Neural cell (in vitro differentiated cells): ENCODE results near the gene HAVCR1. TPM values are rescaled to one million over a fixed set of nuclear protein-coding genes. Genes with fewer than 3 reads are reported as not detected.

ENCODE experiments used
- H2AFZ ChIP-seq: fragments of 200-600, 300-800 bp; sonication (generic), shearing (Covaris generic); 2 replicates; pipeline ENCODE4 v1.6.0; 2014; ENCODE audit warnings: low read depth, mild to moderate bottlenecking, antibody characterized with exemption, low read length, moderate library complexity
- H3F3A ChIP-seq: fragments of 200-600 bp; shearing (Covaris generic); 2 replicates; pipeline ENCODE4 v1.6.1; 2016; ENCODE audit warnings: mild to moderate bottlenecking, moderate library complexity, mixed read lengths, antibody characterized with exemption, low read length; ENCODE audit not compliant: insufficient read depth, poor library complexity, severe bottlenecking
- H3K27ac ChIP-seq: fragments of 200-600, 300-800 bp; sonication (generic), shearing (Covaris generic); 2 replicates; pipeline ENCODE4 v1.5.1; 2014; ENCODE audit warnings: mild to moderate bottlenecking, low read length, moderate library complexity
- H3K27me3 ChIP-seq: fragments of 300-800, 200-600 bp; sonication (generic), shearing (Covaris generic); 2 replicates; pipeline ENCODE4 v1.6.0; 2014; ENCODE audit warnings: mild to moderate bottlenecking, low read depth, low read length, moderate library complexity; ENCODE audit not compliant: insufficient read depth
- H3K36me3 ChIP-seq: fragments of 300-800, 200-600 bp; sonication (generic), shearing (Covaris generic); 2 replicates; pipeline ENCODE4 v1.5.1; 2014; ENCODE audit warnings: mild to moderate bottlenecking, antibody characterized with exemption, low read length, moderate library complexity; ENCODE audit not compliant: insufficient read depth
- H3K4me2 ChIP-seq: fragments of 300-800, 200-600 bp; sonication (generic), shearing (Covaris generic); 2 replicates; pipeline ENCODE4 v1.6.0; 2014; ENCODE audit warnings: mild to moderate bottlenecking, low read length
- H3K4me3 ChIP-seq: fragments of 300-800, 200-600 bp; sonication (generic), shearing (Covaris generic); 2 replicates; pipeline ENCODE4 v1.5.1; 2014; ENCODE audit warnings: mild to moderate bottlenecking, low read length, moderate library complexity
- H3K79me2 ChIP-seq: fragments of 200-600 bp; shearing (Covaris generic); replicated peaks from 2 replicates; pipeline ENCODE4 v1.6.0; 2014; ENCODE audit warnings: mild to moderate bottlenecking, low read length, moderate library complexity; ENCODE audit not compliant: insufficient read depth
- H3K9ac ChIP-seq: fragments of 300-800, 200-600 bp; sonication (generic), shearing (Covaris generic); 2 replicates; pipeline ENCODE4 v1.6.1; 2016; ENCODE audit warnings: mild to moderate bottlenecking, low read length, mixed read lengths
- H3K9me2 ChIP-seq: fragments of 200-600 bp; shearing (Covaris generic); 2 replicates; pipeline ENCODE4 v1.6.1; 2016; ENCODE audit warnings: mild to moderate bottlenecking, low read length, mixed read lengths; ENCODE audit not compliant: insufficient read depth
- H3K9me3 ChIP-seq: fragments of 200-600, 300-800 bp; sonication (generic), shearing (Covaris generic); 2 replicates; pipeline ENCODE4 v1.6.1; 2016; ENCODE audit warnings: mild to moderate bottlenecking, mixed run types, low read length, moderate library complexity, mixed read lengths
- H4K20me1 ChIP-seq: fragments of 200-600 bp; shearing (Covaris generic); 2 replicates; pipeline ENCODE4 v1.6.1; 2016; ENCODE audit warnings: mild to moderate bottlenecking, mixed run types; ENCODE audit not compliant: insufficient read depth
- CTCF ChIP-seq: fragments of 450-650 bp; IDR thresholded peaks from 2 replicates; pipeline ENCODE4 v1.5.1; 2014; ENCODE audit warnings: antibody characterized with exemption, mild to moderate bottlenecking, moderate library complexity; ENCODE audit not compliant: poor library complexity, severe bottlenecking
- EP300 ChIP-seq: fragments of 450-650 bp; conservative IDR thresholded peaks from 2 replicates; pipeline ENCODE4 v1.6.1; 2014; ENCODE audit warnings: antibody characterized with exemption, mild to moderate bottlenecking, moderate library complexity; ENCODE audit not compliant: poor library complexity, severe bottlenecking
- EZH2 ChIP-seq: fragments of 200-600, 300-800 bp; shearing (Covaris generic), sonication (generic); IDR thresholded peaks from 2 replicates; pipeline ENCODE4 v1.6.1; 2014; ENCODE audit warnings: antibody characterized with exemption, low read length, borderline replicate concordance, mild to moderate bottlenecking; ENCODE audit not compliant: insufficient read depth, poor library complexity, severe bottlenecking
- MXI1 ChIP-seq: fragments of 450-650 bp; conservative IDR thresholded peaks from 2 replicates; pipeline ENCODE4 v1.6.1; 2014; ENCODE audit warnings: antibody characterized with exemption, mild to moderate bottlenecking; ENCODE audit not compliant: poor library complexity, severe bottlenecking
- POLR2AphosphoS5 ChIP-seq: IDR thresholded peaks from 2 replicates; pipeline ENCODE4 v1.6.1; 2012
- RAD21 ChIP-seq: fragments of 450-650 bp; conservative IDR thresholded peaks from 2 replicates; pipeline ENCODE4 v1.6.1; 2014; ENCODE audit warnings: antibody characterized with exemption, mild to moderate bottlenecking, moderate library complexity
- REST ChIP-seq: IDR thresholded peaks from 2 replicates; pipeline ENCODE4 v1.6.1; 2012; ENCODE audit warnings: borderline replicate concordance
- SMC3 ChIP-seq: fragments of 450-650 bp; conservative IDR thresholded peaks from 2 replicates; pipeline ENCODE4 v1.6.1; 2014; ENCODE audit warnings: antibody characterized with exemption, mild to moderate bottlenecking, moderate library complexity; ENCODE audit not compliant: poor library complexity
- TAF1 ChIP-seq: IDR thresholded peaks from 2 replicates; pipeline ENCODE4 v1.6.1; 2012; ENCODE audit warnings: low read depth
- polyA plus RNA-seq: library from polyadenylated mRNA; depleted of rRNA; stranded (reverse); fragments of >200 nt; gene quantifications from 2 replicates; pipeline ENCODE4 v1.2.3, GENCODE V29; 2014

Gene HAVCR1
- polyA plus RNA-seq, 1 donor from 2014 or later: not detected

- Histone ChIP-seq H3K4me2 (no peak overlapping the region), H3K79me2 (no peaks in the 10 kb centered on the region), H2AFZ (no peak overlapping the region), H4K20me1 (no peaks in the 10 kb centered on the region), H3K9ac (no peak overlapping the region), H3K36me3 (no peaks in the 10 kb centered on the region), H3K27me3 (no peaks in the 10 kb centered on the region), H3K9me2 (no peaks in the 10 kb centered on the region), H3K4me3 (no peak overlapping the region), H3K9me3 (no peaks in the 10 kb centered on the region), H3K27ac (no peak overlapping the region), H3F3A (no peaks in the 10 kb centered on the region)
- TF ChIP-seq EZH2 (no peak), REST (no peak), TAF1 (no peak), POLR2AphosphoS5 (no peak), EP300 (no peak)
Observed at GRCh38 chr5:157106630-157107461, 47.9 kb upstream of the HAVCR1 start.

- H2AFZ ChIP-seq: no peak overlapping the region
- no peaks in the 10 kb centered on the region for H3K36me3 ChIP-seq
- no peaks in the 10 kb centered on the region for H3K9me3 ChIP-seq
- H3K4me3 ChIP-seq: no peak overlapping the region
- H3K27ac ChIP-seq: no peak overlapping the region
- no peak overlapping the region for H3K4me2 ChIP-seq
- H3K9me2 ChIP-seq: no peaks in the 10 kb centered on the region
- no peaks in the 10 kb centered on the region for H3F3A ChIP-seq
- TF ChIP-seq MXI1 (no peak), SMC3 (no peak), EP300 (no peak)
- no peak overlapping the region for H3K9ac ChIP-seq
- no peaks in the 10 kb centered on the region for H4K20me1 ChIP-seq
- no peaks in the 10 kb centered on the region for H3K27me3 ChIP-seq
- H3K79me2 ChIP-seq: no peaks in the 10 kb centered on the region
Observed at GRCh38 chr5:157100140-157100679, 41.3 kb upstream of the HAVCR1 start.

GRCh38 chr5:157088342-157088990 is 29.6 kb upstream of the HAVCR1 start:
- TF ChIP-seq SMC3 (no peak), TAF1 (no peak), RAD21 (no peak), EP300 (no peak), EZH2 (no peak), POLR2AphosphoS5 (no peak), MXI1 (no peak), REST (no peak), CTCF (no peak)
- H2AFZ ChIP-seq: no peak overlapping the region

More at GRCh38 chr5:157088342-157088990, 29.6 kb upstream of the HAVCR1 start:
- no peaks in the 10 kb centered on the region for H3K9me2 ChIP-seq
- H3K9me3 ChIP-seq: no peaks in the 10 kb centered on the region
- no peak overlapping the region for H3K4me3 ChIP-seq
- H3K27me3 ChIP-seq: no peaks in the 10 kb centered on the region
- no peaks in the 10 kb centered on the region for H3K36me3 ChIP-seq
- H3F3A ChIP-seq: no peaks in the 10 kb centered on the region
- H3K9ac ChIP-seq: no peak overlapping the region
- H4K20me1 ChIP-seq: no peaks in the 10 kb centered on the region
- H3K27ac ChIP-seq: no peak overlapping the region
- no peak overlapping the region for H3K4me2 ChIP-seq
- no peaks in the 10 kb centered on the region for H3K79me2 ChIP-seq
